ENCODE results near the gene TAF4B. TPM values are rescaled to one million over a fixed set of nuclear protein-coding genes. Genes with fewer than 3 reads are reported as not detected.

The TAF4B gene
- total and polyA plus RNA-seq, 9 of the 15 experiments (the other 6 are each of a cell fraction or from before 2014, with no cell fraction given): 4.5 to 25.3 (median 20.5) TPM

- no peak for TF ChIP-seq TSHZ1 (CRISPR knock-in tag; IDR thresholded peaks at IDR 0.05)
- TF ChIP-seq ZNF232 (CRISPR knock-in tag; IDR thresholded peaks at IDR 0.05): peak; percentile 91; the same call in 1 of the 2 replicates
- TF ChIP-seq ATF3 (IDR thresholded peaks at IDR 0.05): peak; percentile 91
- no peak for TF ChIP-seq ATF3 (CRISPR knock-in tag; conservative IDR thresholded peaks at IDR 0.05)
- no peak for TF ChIP-seq ETV1 (tag; conservative IDR thresholded peaks at IDR 0.05; ENCODE audit: low read depth)
- no peak for TF ChIP-seq MEF2A (IDR thresholded peaks at IDR 0.05; ENCODE audit: control insufficient read depth, low read depth, low read length)
- no peak for TF ChIP-seq CTCF (IDR thresholded peaks at IDR 0.05 in 2 of 3, conservative IDR thresholded peaks at IDR 0.05 in 1 of 3; ENCODE audit: insufficient read depth in 2 of 3, low read depth in 1 of 3, low read length in 3 of 3)
- no peak for TF ChIP-seq POLR3G (IDR thresholded peaks at IDR 0.05; ENCODE audit: extremely low read depth, insufficient read length, insufficient replicate concordance)
- no peak for TF ChIP-seq CBX8 (IDR thresholded peaks at IDR 0.05; ENCODE audit: borderline replicate concordance, extremely low read depth, low read depth, low read length, poor library complexity, severe bottlenecking)
- no peak for TF ChIP-seq ZNF197 (CRISPR knock-in tag; IDR thresholded peaks at IDR 0.05; ENCODE audit: low read depth)
- no peak for TF ChIP-seq KDM1A (IDR thresholded peaks at IDR 0.05)
- peak; percentile 81; the same call in 1 of the 2 replicates for TF ChIP-seq PHF21A (IDR thresholded peaks at IDR 0.05; ENCODE audit: borderline replicate concordance, low read depth)
- no peak for TF ChIP-seq GATAD2B (IDR thresholded peaks at IDR 0.05; ENCODE audit: borderline replicate concordance)
- no peak for TF ChIP-seq CREB3 (tag; conservative IDR thresholded peaks at IDR 0.05; ENCODE audit: low read depth)
- peak; percentile 50; the same call in 1 of the 2 replicates for TF ChIP-seq GABPA (tag; conservative IDR thresholded peaks at IDR 0.05; ENCODE audit: low read depth)
- TF ChIP-seq ZNF3 (CRISPR knock-in tag; IDR thresholded peaks at IDR 0.05): no peak
- no peak for TF ChIP-seq ZNF408 (CRISPR knock-in tag; IDR thresholded peaks at IDR 0.05; ENCODE audit: low read depth)
- TF ChIP-seq POLR2AphosphoS5 (IDR thresholded peaks at IDR 0.05; ENCODE audit: control insufficient read depth, insufficient read depth, low read depth, low read length): peak; percentile 43; the same call in 1 of the 2 replicates
Observed at GRCh38 chr18:26226229-26227050, at the start of gene TAF4B (continued).
